GM23338 (cell line): ENCODE measurements around the gene POU5F1. TPM values are rescaled to one million over a fixed set of nuclear protein-coding genes. Genes with fewer than 3 reads are reported as not detected.

Source experiments
- ATAC-seq: fragments of 200-7000 bp; cut with Tn5 transposase; 3 replicates; pipeline ENCODE4 v1.9.1; 2020
- DNase-seq: peaks from one replicate; pipeline ENCODE4 v3.0.0-alpha.2; 2015; ENCODE audit warnings: low spot score
- H2AFZ ChIP-seq: fragments of 200-600 bp; sonication (generic); 2 replicates; pipeline ENCODE4 v1.8.0; 2016; ENCODE audit warnings: antibody characterized with exemption, mild to moderate bottlenecking, moderate library complexity
- H3F3A ChIP-seq: fragments of 200-600 bp; sonication (generic); replicated peaks from 2 replicates; pipeline ENCODE4 v1.8.0; 2017; ENCODE audit warnings: antibody characterized with exemption, mixed run types, low read depth
- H3K27ac ChIP-seq: fragments of 200-600 bp; sonication (generic); 2 replicates; pipeline ENCODE4 v1.6.1; 2016; ENCODE audit warnings: low read depth
- H3K27me3 ChIP-seq: fragments of 200-600 bp; sonication (generic); 2 replicates; pipeline ENCODE4 v1.8.0; 2016; ENCODE audit warnings: mild to moderate bottlenecking, mixed run types, moderate library complexity; ENCODE audit not compliant: insufficient read depth
- H3K36me3 ChIP-seq: fragments of 200-600 bp; sonication (generic); 2 replicates; pipeline ENCODE4 v1.8.0; 2016; ENCODE audit warnings: mild to moderate bottlenecking; ENCODE audit not compliant: insufficient read depth
- H3K4me1 ChIP-seq: fragments of 200-600 bp; sonication (generic); 2 replicates; pipeline ENCODE4 v1.8.0; 2016; ENCODE audit warnings: mild to moderate bottlenecking, moderate library complexity; ENCODE audit not compliant: insufficient read depth
- H3K4me2 ChIP-seq: fragments of 200-600 bp; sonication (generic); 2 replicates; pipeline ENCODE4 v1.7.1; 2017; ENCODE audit warnings: mixed run types
- H3K4me3 ChIP-seq: fragments of 200-600 bp; sonication (generic); 2 replicates; pipeline ENCODE4 v1.6.1; 2016; ENCODE audit warnings: mixed run types
- H3K79me2 ChIP-seq: fragments of 200-600 bp; sonication (generic); replicated peaks from 2 replicates; pipeline ENCODE4 v1.8.0; 2017; ENCODE audit warnings: mild to moderate bottlenecking; ENCODE audit not compliant: insufficient read depth
- H3K9me2 ChIP-seq: fragments of 200-600 bp; sonication (generic); 2 replicates; pipeline ENCODE4 v1.8.0; 2017; ENCODE audit not compliant: insufficient read depth
- H4K20me1 ChIP-seq: fragments of 200-600 bp; sonication (generic); replicated peaks from 2 replicates; pipeline ENCODE4 v1.8.0; 2017; ENCODE audit warnings: mild to moderate bottlenecking; ENCODE audit not compliant: insufficient read depth
- H3K27ac Mint-ChIP-seq: 2 replicates; pipeline ENCODE4 v1.8.0; 2020; ENCODE audit warnings: inconsistent platforms, mild to moderate bottlenecking, moderate library complexity, mixed read lengths
- H3K27me3 Mint-ChIP-seq: 3 replicates; pipeline ENCODE4 v1.8.0; 2022; ENCODE audit warnings: low read depth, mild to moderate bottlenecking, moderate library complexity, mixed read lengths, inconsistent platforms; ENCODE audit not compliant: insufficient read depth, poor library complexity
- H3K36me3 Mint-ChIP-seq: 3 replicates; pipeline ENCODE4 v1.8.0; 2021; ENCODE audit warnings: low read depth, mild to moderate bottlenecking, inconsistent platforms, moderate library complexity, mixed read lengths
- H3K4me1 Mint-ChIP-seq: 3 replicates; pipeline ENCODE4 v1.8.0; 2020; ENCODE audit warnings: mild to moderate bottlenecking, inconsistent platforms, mixed read lengths
- H3K4me3 Mint-ChIP-seq: 3 replicates; pipeline ENCODE4 v1.8.0; 2021; ENCODE audit warnings: moderate library complexity, mild to moderate bottlenecking, inconsistent platforms, mixed read lengths
- H3K9me3 Mint-ChIP-seq: 3 replicates; pipeline ENCODE4 v1.8.0; 2020; ENCODE audit warnings: moderate library complexity, mild to moderate bottlenecking, inconsistent platforms, mixed read lengths
- CREB1 ChIP-seq: fragments of 250-450 bp; sonication (Bioruptor Pico); IDR thresholded peaks from 2 replicates; pipeline ENCODE4 v1.5.0; 2020; ENCODE audit warnings: low read depth, mild to moderate bottlenecking, moderate library complexity
- CTCF ChIP-seq, 2 experiments: fragments of 200-600 bp in 1 of 2; sonication (generic) in 1 of 2; conservative IDR thresholded peaks; 2 replicates each; pipeline versions ENCODE4 v1.5.1 to v1.6.1; 2016 to 2017; ENCODE audit warnings: antibody characterized with exemption in 2 of 2, low read depth in 2 of 2, mild to moderate bottlenecking in 2 of 2, moderate library complexity in 1 of 2
- ETS1 ChIP-seq: IDR thresholded peaks from 2 replicates; pipeline ENCODE4 v1.6.1; 2016; ENCODE audit warnings: antibody characterized with exemption
- EZH2 ChIP-seq: fragments of 200-600 bp; sonication (generic); IDR thresholded peaks from one replicate; pipeline ENCODE4 v1.8.0; 2017; ENCODE audit warnings: antibody characterized with exemption, mild to moderate bottlenecking, low read depth; ENCODE audit not compliant: unreplicated experiment
- EZH2phosphoT487 ChIP-seq: fragments of 200-600 bp; sonication (generic); IDR thresholded peaks from one replicate; pipeline ENCODE4 v1.8.1; 2018; ENCODE audit warnings: antibody characterized with exemption; ENCODE audit not compliant: unreplicated experiment
- JUNB ChIP-seq: IDR thresholded peaks from one replicate; pipeline ENCODE4 v1.6.1; 2016; ENCODE audit warnings: antibody characterized with exemption; ENCODE audit not compliant: unreplicated experiment
- NANOG ChIP-seq: IDR thresholded peaks from 2 replicates; pipeline ENCODE4 v1.6.1; 2016; ENCODE audit warnings: antibody characterized with exemption, borderline replicate concordance
- POLR2AphosphoS5 ChIP-seq: IDR thresholded peaks from 2 replicates; pipeline ENCODE4 v1.6.1; 2016; ENCODE audit warnings: antibody characterized with exemption, low read depth
- STAT1 ChIP-seq: IDR thresholded peaks from one replicate; pipeline ENCODE4 v1.6.1; 2016; ENCODE audit warnings: antibody characterized with exemption; ENCODE audit not compliant: unreplicated experiment
- ZNF114 ChIP-seq: fragments of 250-450 bp; sonication (Bioruptor Pico); IDR thresholded peaks from 2 replicates; pipeline ENCODE4 v1.5.0; 2020; ENCODE audit warnings: mild to moderate bottlenecking, moderate library complexity
- ZNF331 ChIP-seq: fragments of 250-450 bp; sonication (Bioruptor Pico); IDR thresholded peaks from 2 replicates; pipeline ENCODE4 v1.5.0; 2020; ENCODE audit warnings: low read depth, mild to moderate bottlenecking, moderate library complexity
- ZNF462 ChIP-seq: fragments of 250-450 bp; sonication (Bioruptor Pico); IDR thresholded peaks from 2 replicates; pipeline ENCODE4 v1.5.0; 2020; ENCODE audit warnings: mild to moderate bottlenecking, moderate library complexity
- polyA plus RNA-seq: library from polyadenylated mRNA; unstranded; fragments of >200 nt; fragmentation: Nextera tagmentation; extraction: Ambion mirVana; gene quantifications from 2 replicates; pipeline ENCODE4 v1.2.1, GENCODE V29; 2016
- total RNA-seq: library from RNA; depleted of rRNA; stranded (reverse); fragments of >200 nt; shearing (Covaris generic); gene quantifications from 2 replicates; pipeline ENCODE4 v1.2.3, GENCODE V29; 2014
- TF ChIP-seq, protein P1 (sequence below): IDR thresholded peaks from one replicate; pipeline ENCODE4 v1.6.1; 2018; ENCODE audit warnings: antibody characterized with exemption; ENCODE audit not compliant: unreplicated experiment

The POU5F1 gene
- total and polyA plus RNA-seq, 2 experiments from 2014 or later = 1,839 to 3,419 TPM

DNA sequence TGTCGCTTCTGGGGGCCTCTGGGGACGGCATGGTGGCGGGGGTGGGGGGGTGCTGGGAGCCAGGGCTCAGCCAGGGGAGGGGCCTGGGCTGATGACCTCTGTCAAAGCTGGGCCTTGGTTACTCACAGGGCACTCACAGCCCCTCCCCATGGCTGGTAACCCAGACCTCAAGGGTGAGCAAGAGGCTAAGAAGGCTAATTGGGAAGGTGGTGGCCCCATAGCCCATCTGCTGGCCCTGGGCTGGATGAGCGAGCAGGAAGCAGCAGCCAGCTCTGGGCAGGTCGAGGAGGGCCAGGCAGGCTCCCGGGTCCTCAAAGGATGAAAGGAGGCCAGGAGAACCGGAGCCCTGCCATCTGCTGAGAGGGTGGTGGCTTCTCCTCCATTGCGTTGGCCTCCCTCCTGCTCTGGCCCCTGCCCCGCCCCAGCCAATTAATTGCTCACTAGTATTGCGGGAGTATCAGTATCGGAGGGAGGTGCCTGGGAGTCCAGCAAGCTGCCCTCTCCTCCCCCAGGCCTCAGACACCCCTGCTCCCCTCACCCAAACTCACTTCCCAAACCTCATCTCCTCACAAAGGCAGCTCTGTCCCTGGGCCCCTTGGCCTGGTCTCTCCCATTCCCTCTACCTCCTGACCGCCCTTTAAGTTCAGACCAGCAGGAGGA lies 49.2 kb downstream of the POU5F1 start:
- Histone ChIP-seq H2AFZ (no peak overlapping the region), H3K27ac (no peak overlapping the region), H4K20me1 (no peaks in the 10 kb centered on the region), H3K9me2 (no peaks in the 10 kb centered on the region), H3K4me3 (no peak overlapping the region), H3K27me3 (no peaks in the 10 kb centered on the region), H3F3A (no peaks in the 10 kb centered on the region), H3K4me2 (no peak overlapping the region), H3K79me2 (no peaks in the 10 kb centered on the region), H3K4me1 (no peaks in the 10 kb centered on the region), H3K36me3 (no peaks in the 10 kb centered on the region)
- no peaks in the 10 kb centered on the region for H3K9me3 Mint-ChIP-seq
- no peak for TF ChIP-seq EZH2
- no peak for TF ChIP-seq EZH2phosphoT487
- no peak for TF ChIP-seq ZNF331 (CRISPR knock-in tag)
- TF ChIP-seq CTCF (conservative IDR thresholded peaks at IDR 0.05; ENCODE audit: low read depth in 2 of 2) = no peak
- TF ChIP-seq ZNF114 (CRISPR knock-in tag) = no peak
- TF ChIP-seq POLR2AphosphoS5 = no peak
- no peak for TF ChIP-seq ETS1
- TF ChIP-seq CREB1 = no peak
- no peak for TF ChIP-seq NANOG
- TF ChIP-seq STAT1 = no peak
- TF ChIP-seq, protein P1, sequence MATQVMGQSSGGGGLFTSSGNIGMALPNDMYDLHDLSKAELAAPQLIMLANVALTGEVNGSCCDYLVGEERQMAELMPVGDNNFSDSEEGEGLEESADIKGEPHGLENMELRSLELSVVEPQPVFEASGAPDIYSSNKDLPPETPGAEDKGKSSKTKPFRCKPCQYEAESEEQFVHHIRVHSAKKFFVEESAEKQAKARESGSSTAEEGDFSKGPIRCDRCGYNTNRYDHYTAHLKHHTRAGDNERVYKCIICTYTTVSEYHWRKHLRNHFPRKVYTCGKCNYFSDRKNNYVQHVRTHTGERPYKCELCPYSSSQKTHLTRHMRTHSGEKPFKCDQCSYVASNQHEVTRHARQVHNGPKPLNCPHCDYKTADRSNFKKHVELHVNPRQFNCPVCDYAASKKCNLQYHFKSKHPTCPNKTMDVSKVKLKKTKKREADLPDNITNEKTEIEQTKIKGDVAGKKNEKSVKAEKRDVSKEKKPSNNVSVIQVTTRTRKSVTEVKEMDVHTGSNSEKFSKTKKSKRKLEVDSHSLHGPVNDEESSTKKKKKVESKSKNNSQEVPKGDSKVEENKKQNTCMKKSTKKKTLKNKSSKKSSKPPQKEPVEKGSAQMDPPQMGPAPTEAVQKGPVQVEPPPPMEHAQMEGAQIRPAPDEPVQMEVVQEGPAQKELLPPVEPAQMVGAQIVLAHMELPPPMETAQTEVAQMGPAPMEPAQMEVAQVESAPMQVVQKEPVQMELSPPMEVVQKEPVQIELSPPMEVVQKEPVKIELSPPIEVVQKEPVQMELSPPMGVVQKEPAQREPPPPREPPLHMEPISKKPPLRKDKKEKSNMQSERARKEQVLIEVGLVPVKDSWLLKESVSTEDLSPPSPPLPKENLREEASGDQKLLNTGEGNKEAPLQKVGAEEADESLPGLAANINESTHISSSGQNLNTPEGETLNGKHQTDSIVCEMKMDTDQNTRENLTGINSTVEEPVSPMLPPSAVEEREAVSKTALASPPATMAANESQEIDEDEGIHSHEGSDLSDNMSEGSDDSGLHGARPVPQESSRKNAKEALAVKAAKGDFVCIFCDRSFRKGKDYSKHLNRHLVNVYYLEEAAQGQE = no peak
- no peak for TF ChIP-seq JUNB
- no peak for TF ChIP-seq ZNF462 (CRISPR knock-in tag)
- H3K36me3 Mint-ChIP-seq = no peaks in the 10 kb centered on the region
- peaks cover 19% of the 10 kb centered on the region for H3K27me3 Mint-ChIP-seq
- no peak overlapping the region for H3K4me3 Mint-ChIP-seq
- peaks cover 8% of the 10 kb centered on the region; the same call in 2 of the 3 replicates for H3K4me1 Mint-ChIP-seq
- ATAC-seq = no peak
- no peak overlapping the region for H3K27ac Mint-ChIP-seq
- DNase-seq = no peak
